NCI-H526 treated with DMSO at 0.1 percent for 48 hours (cell line): ENCODE data around the gene SLC16A13.
"Not testable (repeated sequence)": the region's sequence is repeated elsewhere in the genome, so short reads cannot be mapped to it uniquely, and the experiment has no call there.

Experiments
- DNase-seq: peaks from one replicate; lab custom pipeline; 2025; lab: John Stamatoyannopoulos, UW

Gene SLC16A13

GRCh38 chr17:7029659-7030058, 6.2 kb upstream of the SLC16A13 start:
- no peak for DNase-seq

DNA sequence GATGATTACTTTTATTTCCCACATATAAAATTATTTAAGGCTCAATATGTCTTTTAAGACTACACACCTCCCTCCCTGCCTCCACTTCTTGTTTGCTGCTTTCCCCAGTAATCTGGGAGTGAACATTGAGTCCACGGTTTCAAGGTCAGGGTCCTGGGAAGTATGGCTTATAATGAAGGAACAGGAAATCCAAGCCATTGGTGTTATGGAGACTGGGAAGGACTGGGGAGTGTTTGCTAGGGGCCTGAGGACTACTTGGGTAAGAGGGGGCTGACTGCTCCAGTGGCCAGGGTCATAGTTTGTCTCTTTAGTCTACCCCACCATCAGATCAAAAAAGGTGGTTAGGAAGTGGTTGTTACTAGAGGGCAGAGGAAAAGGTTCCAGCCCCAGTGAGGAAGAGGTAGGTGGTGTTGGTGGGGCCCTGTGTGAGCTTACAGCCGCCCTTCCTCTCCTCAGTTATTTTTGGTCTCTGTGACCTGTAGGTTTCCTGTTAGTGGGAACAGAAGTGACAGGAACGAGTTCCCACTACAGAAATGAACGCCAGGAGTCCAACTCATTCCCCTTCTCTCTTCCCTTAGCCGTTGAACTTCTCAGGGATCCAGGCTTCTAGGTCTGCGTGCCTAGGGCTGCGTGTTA, 742 bp upstream of the SLC16A13 start:
- DNase-seq = no peak

- no peak for DNase-seq
Observed at GRCh38 chr17:7038025-7038862, 2.4 kb downstream of the SLC16A13 start.

- DNase-seq = no peak
Observed at GRCh38 chr17:7039832-7040231, 4.0 kb downstream of the SLC16A13 start.

GRCh38 chr17:7041607-7042500, 6.0 kb downstream of the SLC16A13 start:
- DNase-seq = no peak

DNA sequence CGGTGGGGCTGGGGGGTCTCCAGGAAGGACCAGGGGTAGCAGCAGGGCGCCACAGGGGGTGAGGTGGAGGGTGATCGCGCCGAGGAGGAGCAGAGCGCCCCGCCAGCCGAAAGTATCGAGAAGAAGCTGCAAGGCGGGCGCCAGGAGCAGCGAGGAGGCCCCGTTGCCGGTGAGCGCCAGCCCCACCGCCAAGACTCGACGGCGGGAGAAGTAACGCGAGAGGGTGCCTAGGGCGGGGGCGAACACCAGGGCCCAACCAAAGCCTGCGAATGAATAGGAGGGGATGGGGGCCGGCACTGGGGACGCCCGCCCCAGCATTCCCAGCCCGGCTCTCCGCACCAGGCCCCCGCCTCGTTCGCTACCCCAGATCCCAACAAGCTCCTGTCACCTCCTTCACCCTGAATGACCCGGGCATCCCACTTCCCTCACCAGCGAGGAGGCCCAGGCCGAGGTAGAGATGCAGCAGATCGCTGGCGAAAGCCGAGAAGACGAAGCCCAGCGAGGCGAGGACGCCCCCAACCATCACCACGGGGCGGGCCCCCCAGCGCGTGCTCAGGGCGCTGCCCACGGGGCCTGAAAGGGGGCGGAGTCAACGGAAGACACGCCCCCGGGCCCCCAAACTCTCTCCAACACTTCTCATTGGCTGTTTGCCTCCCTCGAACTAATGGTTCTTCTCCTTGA, 6.8 kb downstream of the SLC16A13 start:
- no peak for DNase-seq

DNA sequence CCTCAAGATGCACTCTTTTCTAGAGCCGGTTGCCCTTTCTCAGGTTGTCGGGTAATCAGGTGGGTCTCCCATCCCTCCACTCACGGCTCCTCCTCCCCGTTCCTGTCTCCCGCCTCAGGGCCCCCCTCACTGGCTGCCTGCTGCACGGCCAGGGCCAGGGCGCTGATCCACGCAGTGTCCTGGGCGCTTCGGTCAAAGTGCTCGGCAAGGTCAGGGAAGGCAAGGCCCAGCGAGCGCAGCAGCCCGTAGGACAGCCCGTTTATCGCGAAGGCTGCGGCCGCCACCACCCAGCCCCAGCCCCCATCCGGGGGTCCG, 7.3 kb downstream of the SLC16A13 start:
- no peak for DNase-seq

- peak; percentile 78 for DNase-seq
Observed at GRCh38 chr17:7043497-7044198, 7.8 kb downstream of the SLC16A13 start, which contains the start of gene SLC16A11. Gene SLC16A11, minus strand, starts transcription at chr17:7044092. Its CDS starts 579 bp downstream, at chr17:7043513.

GRCh38 chr17:7045492-7046126, 9.8 kb downstream of the SLC16A13 start:
- DNase-seq = peak; percentile 77

DNA sequence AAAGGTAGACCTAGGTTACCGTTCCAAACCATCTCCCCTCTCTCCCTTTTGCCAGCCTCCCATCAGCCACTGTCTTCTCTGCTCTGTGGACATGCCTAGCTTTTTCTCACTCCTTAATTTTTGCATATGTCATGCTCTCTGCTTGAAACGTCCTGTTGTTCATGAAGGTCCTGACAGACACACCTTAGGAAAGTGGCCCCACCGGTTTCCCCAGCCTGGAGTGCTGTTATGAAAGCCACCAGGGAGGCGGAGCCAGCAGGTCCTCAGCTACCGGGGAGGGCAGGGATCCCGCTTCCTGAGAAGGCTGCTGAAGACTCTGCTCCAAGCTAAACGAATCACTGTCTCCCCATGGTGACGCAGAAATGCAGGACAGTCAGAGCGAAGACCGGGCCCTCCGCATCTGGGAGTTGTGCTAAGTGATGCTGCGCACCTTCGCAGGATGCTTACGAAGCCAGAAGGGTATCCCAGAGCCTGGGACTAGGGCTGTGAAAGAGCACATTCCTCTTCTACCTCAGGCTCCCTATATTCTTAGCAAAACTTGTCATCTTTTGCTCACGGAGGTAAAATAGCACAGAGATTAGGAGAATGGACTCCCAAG, 10.4 kb downstream of the SLC16A13 start:
- DNase-seq = peak; percentile 77

DNA sequence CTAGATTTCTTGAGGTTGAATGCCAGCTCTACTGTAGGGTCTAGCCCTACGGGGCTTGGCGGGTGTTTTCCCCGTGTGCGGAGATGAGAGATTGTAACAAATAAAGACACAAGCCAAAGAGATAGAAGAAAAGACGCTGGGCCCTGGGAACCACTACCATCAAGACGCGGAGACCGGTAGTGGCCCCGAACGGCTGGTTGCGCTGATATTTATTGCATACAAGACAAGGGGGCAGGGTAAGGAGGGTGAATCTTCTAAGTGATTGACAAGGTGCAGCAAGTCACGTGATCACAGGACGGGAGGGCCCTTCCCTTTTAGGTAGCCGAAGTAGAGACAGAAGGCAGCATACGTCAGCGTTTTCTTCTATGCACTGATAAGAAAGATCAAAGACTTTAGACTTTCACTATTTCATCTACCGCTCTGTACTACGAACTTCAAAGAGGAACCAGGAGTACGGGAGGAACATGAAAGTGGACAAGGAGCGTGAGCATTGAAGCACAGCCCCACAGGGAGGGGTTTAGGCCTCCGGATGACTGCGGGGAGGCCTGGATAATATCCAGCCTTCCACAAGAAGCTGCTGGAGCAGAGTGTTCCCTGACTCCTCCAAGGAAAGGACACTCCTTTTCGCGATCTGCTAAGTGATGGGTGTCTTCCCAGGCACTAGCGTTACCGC, 11.0 kb downstream of the SLC16A13 start:
- not testable (repeated sequence) for DNase-seq

GRCh38 chr17:7047566-7047965, 11.8 kb downstream of the SLC16A13 start:
- no peak for DNase-seq

DNA sequence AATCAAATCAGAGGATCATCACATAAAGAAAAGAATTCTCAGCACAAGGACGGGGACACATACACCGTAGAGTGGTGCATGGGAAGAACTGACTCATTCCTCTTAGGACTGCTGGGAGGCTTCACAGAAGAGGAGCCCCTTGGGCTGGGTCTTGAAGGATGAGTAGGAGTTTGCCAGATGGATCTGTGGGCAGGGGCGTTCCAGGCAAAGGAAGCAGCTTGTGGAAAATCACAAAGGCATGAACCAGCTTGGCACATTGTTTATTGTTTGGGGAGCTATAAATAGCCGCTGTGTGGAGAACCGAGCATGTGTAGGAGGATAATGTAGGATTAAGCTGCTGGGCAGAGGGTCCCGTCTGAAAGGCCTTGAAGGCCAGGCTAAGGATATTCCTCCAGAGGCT, 13.2 kb downstream of the SLC16A13 start:
- DNase-seq = no peak

GRCh38 chr17:7050583-7050982, 14.8 kb downstream of the SLC16A13 start:
- not testable (repeated sequence) for DNase-seq

- no peak for DNase-seq
Observed at GRCh38 chr17:7056386-7056785, 20.6 kb downstream of the SLC16A13 start.

DNA sequence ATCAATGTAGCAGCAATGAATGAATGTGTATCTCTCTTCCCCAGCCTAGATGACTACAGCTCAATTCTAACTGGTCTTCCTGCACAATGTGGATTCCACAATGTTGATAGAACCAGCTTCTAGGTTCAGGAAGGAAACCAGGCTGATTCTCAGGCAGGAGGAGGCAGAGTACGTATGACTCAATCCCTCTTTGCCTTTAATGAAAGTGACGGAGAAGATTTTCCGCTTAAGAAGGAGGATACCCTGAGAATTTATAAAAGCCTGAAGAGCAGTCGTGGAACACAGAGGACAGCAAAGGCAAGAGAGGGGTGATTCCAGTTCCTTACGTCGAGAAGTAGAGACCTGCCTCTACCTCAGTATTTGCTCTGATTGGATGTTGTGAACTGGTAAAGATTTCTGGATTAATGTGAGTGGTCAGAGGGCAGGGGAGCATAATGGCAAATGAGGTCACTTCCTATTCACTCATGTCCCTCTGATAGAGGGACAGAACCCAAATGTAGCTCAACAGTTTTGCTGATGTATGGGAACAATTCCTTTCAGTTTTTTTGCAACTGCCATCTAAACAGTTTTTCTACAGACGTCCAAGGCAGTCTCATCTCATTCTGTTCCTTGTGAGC, 23.1 kb downstream of the SLC16A13 start:
- no peak for DNase-seq

DNA sequence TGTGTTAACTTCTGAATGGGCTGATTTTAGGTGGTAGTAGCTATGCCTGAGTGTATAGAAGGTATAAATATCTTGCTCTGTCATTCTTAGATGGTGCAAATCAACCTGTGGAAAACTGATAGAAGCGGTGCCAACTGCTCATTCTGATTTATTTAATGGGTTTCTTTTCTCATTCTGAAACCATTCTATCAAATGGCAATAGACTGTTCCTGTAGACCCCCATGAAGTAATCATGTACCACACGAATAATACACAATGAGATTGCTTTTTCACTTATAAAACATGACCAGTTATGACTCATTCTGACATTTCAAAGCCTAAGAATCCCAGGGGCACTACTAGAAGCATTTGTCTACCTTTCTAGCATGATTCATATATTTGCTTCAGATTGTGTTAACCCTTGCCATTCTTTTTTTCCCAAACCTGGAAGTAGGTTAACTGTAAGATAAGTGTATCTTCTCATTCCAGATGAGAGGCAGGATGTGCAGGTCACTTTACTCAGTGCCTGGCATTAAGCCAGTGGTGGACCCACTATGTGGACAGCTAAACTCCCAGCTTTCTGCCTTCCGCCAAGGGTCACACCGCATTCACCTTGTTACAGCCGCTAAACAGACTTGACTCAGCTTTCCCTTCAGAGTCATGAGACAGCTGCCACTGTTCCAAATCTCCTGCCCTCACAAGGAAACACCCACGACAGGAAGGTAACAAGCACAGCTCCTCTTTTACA, 24.5 kb downstream of the SLC16A13 start:
- DNase-seq = no peak

- no peak for DNase-seq
Observed at GRCh38 chr17:7063518-7064094, 27.8 kb downstream of the SLC16A13 start.
